ENCODE results near the gene CTSZ.
"Not testable (repeated sequence)": the region's sequence is repeated elsewhere in the genome, so short reads cannot be mapped to it uniquely, and the experiment has no call there.

Gene CTSZ

GRCh38 chr20:58987790-58988564 lies 19.1 kb downstream of the CTSZ start:
- no peak overlapping the region for H3K27ac ChIP-seq
- no peak overlapping the region for H3K4me3 ChIP-seq

- Histone ChIP-seq H3K4me3 (no peak overlapping the region), H3K27ac (no peak overlapping the region)
Measured at GRCh38 chr20:58986968-58987517, 20.0 kb downstream of the CTSZ start.

- no peak overlapping the region for H3K27ac ChIP-seq
- H3K4me3 ChIP-seq, result no peak overlapping the region
Measured at GRCh38 chr20:58986286-58986967, 20.6 kb downstream of the CTSZ start.

GRCh38 chr20:58985656-58986055 lies 21.4 kb downstream of the CTSZ start:
- H3K4me3 ChIP-seq, result no peak overlapping the region
- H3K27ac ChIP-seq, result peak overlapping the region in 1 of 21 experiments; percentile 12

- Histone ChIP-seq H3K4me3 (no peak overlapping the region), H3K27ac (peak overlapping the region in 1 of 21 experiments; percentile 54)
Measured at GRCh38 chr20:58984691-58985090, 22.4 kb downstream of the CTSZ start.

GRCh38 chr20:58983115-58983468 lies 24.0 kb downstream of the CTSZ start:
- not testable (repeated sequence) for H3K27ac ChIP-seq, H3K4me3 ChIP-seq

GRCh38 chr20:58982406-58983114 lies 24.5 kb downstream of the CTSZ start:
- peak overlapping the region; percentile 42 to 81 (median 73) for H3K4me3 ChIP-seq
- H3K27ac ChIP-seq, result peak overlapping the region in 4 of 21 experiments; percentile 83 to 90 (median 87)

GRCh38 chr20:58981628-58982364 lies 25.3 kb downstream of the CTSZ start:
- Histone ChIP-seq H3K4me3 (peak overlapping the region; percentile 42 to 81 (median 73)), H3K27ac (peak overlapping the region; percentile 70 to 94 (median 85))

- Histone ChIP-seq H3K27ac (peak within 1 kb of the TSS; percentile 70 to 94 (median 85)), H3K4me3 (peak within 1 kb of the TSS; percentile 42 to 81 (median 73))
Measured at GRCh38 chr20:58980711-58981627, 26.1 kb downstream of the CTSZ start, which contains the start of gene NELFCD. TSS of gene NELFCD (plus strand) at chr20:58981256. CDS start at chr20:58981310, 54 bp downstream.

GRCh38 chr20:58978351-58979190 lies 28.5 kb downstream of the CTSZ start:
- Histone ChIP-seq H3K4me3 (no peak overlapping the region), H3K27ac (no peak overlapping the region)

GRCh38 chr20:58976061-58976730 lies 30.9 kb downstream of the CTSZ start:
- Histone ChIP-seq H3K27ac (no peak overlapping the region), H3K4me3 (no peak overlapping the region)

GRCh38 chr20:58975353-58975752 lies 31.7 kb downstream of the CTSZ start:
- no peak overlapping the region for H3K27ac ChIP-seq

GRCh38 chr20:58973866-58974265 lies 33.2 kb downstream of the CTSZ start:
- no peak overlapping the region for H3K4me3 ChIP-seq
- H3K27ac ChIP-seq, result no peak overlapping the region

More at GRCh38 chr20:58975353-58975752, 31.7 kb downstream of the CTSZ start:
- no peak overlapping the region for H3K4me3 ChIP-seq

GRCh38 chr20:58973179-58973578 lies 33.9 kb downstream of the CTSZ start:
- H3K4me3 ChIP-seq, result no peak overlapping the region
- no peak overlapping the region for H3K27ac ChIP-seq

- Histone ChIP-seq H3K27ac (no peak overlapping the region), H3K4me3 (no peak overlapping the region)
Measured at GRCh38 chr20:58971429-58971828, 35.6 kb downstream of the CTSZ start.

- no peak overlapping the region for H3K27ac ChIP-seq
- no peak overlapping the region for H3K4me3 ChIP-seq
Measured at GRCh38 chr20:58970146-58970545, 36.9 kb downstream of the CTSZ start.

- no peak overlapping the region for H3K4me3 ChIP-seq
- H3K27ac ChIP-seq, result no peak overlapping the region
Measured at GRCh38 chr20:58969439-58969838, 37.6 kb downstream of the CTSZ start.
